Fibroblast of mammary gland (primary cell): ENCODE measurements around the gene HSPA1A.
"Not testable (repeated sequence)": the region's sequence is repeated elsewhere in the genome, so short reads cannot be mapped to it uniquely, and the experiment has no call there.

Experiments used
- DNase-seq: peaks from one replicate; pipeline ENCODE4 v3.0.0-alpha.2; 2010; ENCODE audit warnings: low read depth
- H3K4me3 ChIP-seq: 2 replicates; pipeline ENCODE4 v1.5.1; 2011; ENCODE audit warnings: low read depth, mild to moderate bottlenecking, low read length, moderate library complexity; ENCODE audit not compliant: control insufficient read depth
- CTCF ChIP-seq: conservative IDR thresholded peaks from 2 replicates; pipeline ENCODE4 v1.5.1; 2011; ENCODE audit warnings: low read depth, low read length, inconsistent platforms; ENCODE audit not compliant: control insufficient read depth, insufficient read depth

The HSPA1A gene

GRCh38 chr6:31858707-31859106, 43.4 kb downstream of the HSPA1A start:
- H3K4me3 ChIP-seq: no peak overlapping the region

GRCh38 chr6:31859923-31860322, 44.6 kb downstream of the HSPA1A start:
- no peak for DNase-seq
- H3K4me3 ChIP-seq: no peak overlapping the region
- TF ChIP-seq CTCF: no peak

More at GRCh38 chr6:31858707-31859106, 43.4 kb downstream of the HSPA1A start:
- DNase-seq: no peak
- no peak for TF ChIP-seq CTCF

GRCh38 chr6:31860349-31860748, 45.0 kb downstream of the HSPA1A start:
- no peak for TF ChIP-seq CTCF
- no peak for DNase-seq
- no peak overlapping the region for H3K4me3 ChIP-seq

GRCh38 chr6:31861150-31861549, 45.8 kb downstream of the HSPA1A start:
- no peak for DNase-seq
- H3K4me3 ChIP-seq: no peak overlapping the region
- TF ChIP-seq CTCF: no peak

- no peak for TF ChIP-seq CTCF
- H3K4me3 ChIP-seq: peak overlapping the region; percentile 90
- DNase-seq: no peak
Observed at GRCh38 chr6:31861919-31862343, 46.6 kb downstream of the HSPA1A start.

- peak within 1 kb of the TSS; percentile 90 for H3K4me3 ChIP-seq
- peak; percentile 100 for DNase-seq
- TF ChIP-seq CTCF: no peak
Observed at GRCh38 chr6:31862344-31863235, 47.2 kb downstream of the HSPA1A start, which contains the start of gene NEU1. Gene NEU1, minus strand, starts transcription at chr6:31862821. Its CDS starts 45 bp downstream, at chr6:31862776.

GRCh38 chr6:31864123-31864562, 48.8 kb downstream of the HSPA1A start:
- peak overlapping the region; percentile 85 for H3K4me3 ChIP-seq
- not testable (repeated sequence) for DNase-seq
